Measurements from ENCODE around the gene MYT1. TPM values are rescaled to one million over a fixed set of nuclear protein-coding genes. Genes with fewer than 3 reads are reported as not detected.

The MYT1 gene
- total and polyA plus RNA-seq, 3 donors from 2014 or later, result 1.7 to 22.2 (median 2.9) TPM

- no peak overlapping the region for H3K27ac ChIP-seq
- intact Hi-C loops (cut with DNase I; ENCODE audit: low total_unique reads), result no loop called here
- no peaks in the 10 kb centered on the region for H3K4me1 ChIP-seq
- no peaks in the 10 kb centered on the region for H3K9me3 ChIP-seq
- H3K4me3 ChIP-seq, result no peak overlapping the region
- no peaks in the 10 kb centered on the region for H3K27me3 ChIP-seq
- WGBS, 2 donors, result 50 to 52% methylated on average over 2 to 5 of the region's 5 CpGs
- no peak for DNase-seq
- TF ChIP-seq POLR2A (IDR thresholded peaks at IDR 0.05), result no peak
- TF ChIP-seq CTCF (IDR thresholded peaks at IDR 0.05), result no peak
- H3K36me3 ChIP-seq (ENCODE audit: low read depth, missing control alignments), result no peaks in the 10 kb centered on the region
These were observed 25.3 kb downstream of the MYT1 start for GRCh38 chr20:64189530-64189966.

GRCh38 chr20:64189986-64190385 is 25.7 kb downstream of the MYT1 start:
- intact Hi-C loops (cut with DNase I; ENCODE audit: low total_unique reads), result no loop called here
- Histone ChIP-seq H3K9me3 (no peaks in the 10 kb centered on the region), H3K27me3 (no peaks in the 10 kb centered on the region), H3K4me3 (no peak overlapping the region), H3K36me3 (ENCODE audit: low read depth, missing control alignments) (no peaks in the 10 kb centered on the region), H3K27ac (no peak overlapping the region), H3K4me1 (no peaks in the 10 kb centered on the region)
- no peak for TF ChIP-seq POLR2A (IDR thresholded peaks at IDR 0.05)
- TF ChIP-seq CTCF (IDR thresholded peaks at IDR 0.05), result no peak
- 67 to 74% methylated on average over 8 of the region's 8 CpGs for WGBS, 2 donors
- no peak for DNase-seq

GRCh38 chr20:64191002-64191401 is 26.8 kb downstream of the MYT1 start:
- Histone ChIP-seq H3K27ac (no peak overlapping the region), H3K4me3 (no peak overlapping the region), H3K36me3 (ENCODE audit: low read depth, missing control alignments) (no peaks in the 10 kb centered on the region), H3K27me3 (no peaks in the 10 kb centered on the region), H3K9me3 (no peaks in the 10 kb centered on the region), H3K4me1 (no peaks in the 10 kb centered on the region)
- TF ChIP-seq CTCF (IDR thresholded peaks at IDR 0.05), result no peak
- no peak for TF ChIP-seq POLR2A (IDR thresholded peaks at IDR 0.05)
- intact Hi-C loops (cut with DNase I; ENCODE audit: low total_unique reads), result no loop called here
- DNase-seq, result no peak
- 72 to 78% methylated on average over 4 of the region's 4 CpGs for WGBS, 2 donors

GRCh38 chr20:64192406-64192805 is 28.2 kb downstream of the MYT1 start:
- Histone ChIP-seq H3K4me1 (no peaks in the 10 kb centered on the region), H3K36me3 (ENCODE audit: low read depth, missing control alignments) (no peaks in the 10 kb centered on the region), H3K4me3 (no peak overlapping the region), H3K9me3 (no peaks in the 10 kb centered on the region), H3K27me3 (no peaks in the 10 kb centered on the region), H3K27ac (no peak overlapping the region)
- WGBS, 2 donors, result 43 to 52% methylated on average over 9 of the region's 9 CpGs
- intact Hi-C loops (cut with DNase I; ENCODE audit: low total_unique reads), result no loop called here
- no peak for DNase-seq
- TF ChIP-seq POLR2A (IDR thresholded peaks at IDR 0.05) (no peak), CTCF (IDR thresholded peaks at IDR 0.05) (no peak)

GRCh38 chr20:64193058-64193457 is 28.8 kb downstream of the MYT1 start:
- 59 to 82% methylated on average over 3 of the region's 3 CpGs for WGBS, 2 donors
- intact Hi-C loops (cut with DNase I; ENCODE audit: low total_unique reads), result no loop called here

More at GRCh38 chr20:64193058-64193457, 28.8 kb downstream of the MYT1 start:
- no peak for DNase-seq
- Histone ChIP-seq H3K9me3 (no peaks in the 10 kb centered on the region), H3K27me3 (no peaks in the 10 kb centered on the region), H3K4me3 (no peak overlapping the region), H3K36me3 (ENCODE audit: low read depth, missing control alignments) (no peaks in the 10 kb centered on the region), H3K4me1 (no peaks in the 10 kb centered on the region), H3K27ac (no peak overlapping the region)
- TF ChIP-seq POLR2A (IDR thresholded peaks at IDR 0.05) (no peak), CTCF (IDR thresholded peaks at IDR 0.05) (no peak)
